HCT116 (cell line): ENCODE measurements around the gene KDM5A. TPM values are rescaled to one million over a fixed set of nuclear protein-coding genes. Genes with fewer than 3 reads are reported as not detected.

ENCODE experiments used
- ATAC-seq: fragments of 200-7000 bp; cut with Tn5 transposase; 2 replicates; pipeline ENCODE4 v1.9.1; 2020; ENCODE audit warnings: mild to moderate bottlenecking, moderate library complexity
- BruUV-seq: library from RNA; stranded (reverse); fragments of 400-500 nt; replicated peaks from 2 replicates; lab custom pipeline; 2021; lab: Mats Ljungman, UMichigan
- CTCF ChIA-PET: fragments of 300-600 bp; sonication (Branson Sonifier 250); formaldehyde crosslinking; loops from one replicate; lab custom pipeline; 2021; ENCODE audit warnings: antibody characterized with exemption; lab: Charles Lee
- POLR2A ChIA-PET: fragments of 300-600, 350-600 bp; sonication (Branson Sonifier 250); formaldehyde crosslinking; loops from one replicate; lab custom pipeline; 2021; ENCODE audit warnings: antibody characterized with exemption; lab: Charles Lee
- RAD21 ChIA-PET, 2 experiments: fragments of 300-600 bp; sonication (Branson Sonifier 250); formaldehyde crosslinking; loops; one replicate each; lab custom pipeline; 2023; ENCODE audit warnings: low total read pairs in 2 of 2; ENCODE audit not compliant: uncharacterized antibody in 2 of 2, unreplicated experiment in 2 of 2, low non-redundant PET in 1 of 2; lab: Charles Lee
- DNase-seq: peaks from one replicate; pipeline ENCODE4 v3.0.0-alpha.2; 2010; ENCODE audit warnings: low read depth, low spot score
- H2AFZ ChIP-seq: fragments of 200-600 bp; shearing (Covaris generic), sonication (generic); 2 replicates; pipeline ENCODE4 v1.6.1; 2017; ENCODE audit warnings: low read depth, mixed run types, mixed read lengths, antibody characterized with exemption, low read length; ENCODE audit not compliant: poor library complexity, severe bottlenecking
- H3K27ac ChIP-seq: 2 replicates; pipeline ENCODE4 v1.5.1; 2012; ENCODE audit warnings: low read depth, low read length
- H3K27me3 ChIP-seq: fragments of 200-600 bp; sonication (generic); 2 replicates; pipeline ENCODE4 v1.6.1; 2016; ENCODE audit warnings: mixed run types, low read length, mixed read lengths; ENCODE audit not compliant: insufficient read depth
- H3K36me3 ChIP-seq, 2 experiments: fragments of 200-500 bp in 1 of 2; fragments of 200-600 bp in 1 of 2; sonication (Bioruptor generic) in 1 of 2; sonication (generic) in 1 of 2; 2 replicates each; pipeline versions ENCODE4 v1.5.1 to v1.6.1; 2014 to 2016; ENCODE audit warnings: low read length in 2 of 2, inconsistent platforms in 1 of 2, mixed read lengths in 1 of 2, mixed run types in 1 of 2; ENCODE audit not compliant: insufficient read depth in 2 of 2, control insufficient read depth in 1 of 2
- H3K4me1 ChIP-seq, 2 experiments: fragments of 200-600 bp in 1 of 2; sonication (generic) in 1 of 2; 2 replicates each; pipeline versions ENCODE4 v1.5.1 to v1.6.1; 2012 to 2017; ENCODE audit warnings: low read length in 2 of 2, inconsistent platforms in 1 of 2, mild to moderate bottlenecking in 1 of 2, mixed read lengths in 1 of 2, mixed run types in 1 of 2, moderate library complexity in 1 of 2; ENCODE audit not compliant: insufficient read depth in 2 of 2, control insufficient read depth in 1 of 2
- H3K4me2 ChIP-seq: fragments of 200-600 bp; sonication (generic); 2 replicates; pipeline ENCODE4 v1.6.1; 2017; ENCODE audit warnings: mixed run types, low read length, mixed read lengths
- H3K4me3 ChIP-seq, 2 experiments: fragments of 200-600 bp in 1 of 2; sonication (generic) in 1 of 2; replicated peaks in 1 of 2; 2 replicates each; pipeline ENCODE4 v1.5.1; 2011 to 2016; ENCODE audit warnings: low read length in 2 of 2, control low read depth in 1 of 2, low read depth in 1 of 2, mild to moderate bottlenecking in 1 of 2, mixed read lengths in 1 of 2, mixed run types in 1 of 2
- H3K79me2 ChIP-seq: fragments of 200-600 bp; sonication (generic); 2 replicates; pipeline ENCODE4 v1.6.1; 2017; ENCODE audit warnings: mild to moderate bottlenecking, mixed run types, low read length, moderate library complexity, mixed read lengths; ENCODE audit not compliant: insufficient read depth
- H3K9ac ChIP-seq: fragments of 200-600 bp; sonication (generic); 2 replicates; pipeline ENCODE4 v1.6.1; 2016; ENCODE audit warnings: low read length, mixed read lengths
- H3K9me2 ChIP-seq: fragments of 200-600 bp; sonication (generic), shearing (Covaris generic); 2 replicates; pipeline ENCODE4 v1.6.1; 2017; ENCODE audit warnings: mixed run types, mild to moderate bottlenecking, moderate library complexity; ENCODE audit not compliant: insufficient read depth
- H3K9me3 ChIP-seq, 2 experiments: fragments of 200-500 bp in 1 of 2; fragments of 200-600 bp in 1 of 2; sonication (Bioruptor generic) in 1 of 2; sonication (generic) in 1 of 2; 2 replicates each; pipeline ENCODE4 v1.6.1; 2014 to 2017; ENCODE audit warnings: low read length in 2 of 2, mixed read lengths in 2 of 2, inconsistent platforms in 1 of 2, low read depth in 1 of 2, mild to moderate bottlenecking in 1 of 2, mixed run types in 1 of 2, moderate library complexity in 1 of 2; ENCODE audit not compliant: control insufficient read depth in 1 of 2, insufficient read depth in 1 of 2
- H4K20me1 ChIP-seq: fragments of 200-600 bp; sonication (generic), shearing (Covaris generic); 2 replicates; pipeline ENCODE4 v1.6.1; 2017; ENCODE audit warnings: mixed run types, mild to moderate bottlenecking, moderate library complexity; ENCODE audit not compliant: insufficient read depth
- EZH2phosphoT487 ChIP-seq: fragments of 200-600 bp; IDR thresholded peaks from 2 replicates; pipeline ENCODE4 v1.6.1; 2018; ENCODE audit warnings: antibody characterized with exemption, borderline replicate concordance
- POLR2AphosphoS5 ChIP-seq: IDR thresholded peaks from 2 replicates; pipeline ENCODE4 v1.6.1; 2011; ENCODE audit warnings: mild to moderate bottlenecking, low read depth, low read length, moderate library complexity
- RAD21 ChIP-seq: IDR thresholded peaks from 2 replicates; pipeline ENCODE4 v1.6.1; 2012; ENCODE audit warnings: low read depth, mild to moderate bottlenecking
- ZFX ChIP-seq: fragments of 450-650 bp; IDR thresholded peaks from 2 replicates; pipeline ENCODE4 v1.6.1; 2017
- ZNF274 ChIP-seq: fragments of 200-500 bp; sonication (Bioruptor generic); IDR thresholded peaks from 2 replicates; pipeline ENCODE4 v1.6.1; 2014; ENCODE audit warnings: mild to moderate bottlenecking, low read depth, low read length, inconsistent platforms
- intact Hi-C: fragments of 100-400 bp; cut with micrococcal nuclease; formaldehyde crosslinking; loops from 2 replicates; pipeline ENCODE4 v1.10.0; 2022
- total RNA-seq: library from RNA; stranded (reverse); gene quantifications from one replicate; pipeline ENCODE4 v1.2.1, GENCODE V29; 2021; ENCODE audit not compliant: unreplicated experiment

The KDM5A gene
- total RNA-seq, 1 experiment from 2014 or later = 49.0 TPM

GRCh38 chr12:388541-389141 is 479 bp downstream of the KDM5A start:
- Histone ChIP-seq H3K4me3 (peak overlapping the region; percentile 82 to 98), H2AFZ (peak overlapping the region; percentile 72), H3K9ac (peak overlapping the region; percentile 89), H3K79me2 (peaks cover 54% of the 10 kb centered on the region), H4K20me1 (no peaks in the 10 kb centered on the region), H3K27me3 (no peaks in the 10 kb centered on the region), H3K4me1 (peaks cover 12 to 21% of the 10 kb centered on the region in 2 experiments; a peak in 3 of 4 replicates), H3K27ac (peak overlapping the region; percentile 86), H3K9me2 (no peaks in the 10 kb centered on the region), H3K36me3 (peaks cover 6 to 9% of the 10 kb centered on the region in 2 experiments), H3K4me2 (peak overlapping the region; percentile 94), H3K9me3 (no peaks in the 10 kb centered on the region)
- DNase-seq (no peak), ATAC-seq (peak; percentile 40)
- TSS peak; percentile 71 for BruUV-seq
- TF ChIP-seq EZH2phosphoT487 (no peak), ZFX (peak; percentile 50; the same call in 1 of the 2 replicates), POLR2AphosphoS5 (no peak), RAD21 (no peak)
- ChIA-PET RAD21 (no interaction called here), POLR2A (interaction anchor here (1.4 kb wide), 1 partner anchor 13 kb away, joined by 11 read pairs; the partner anchor contains the start of gene CCDC77), CTCF (no interaction called here)
- intact Hi-C loops = no loop called here

- Histone ChIP-seq H3K9me3 (no peaks in the 10 kb centered on the region), H4K20me1 (no peaks in the 10 kb centered on the region), H3K27me3 (no peaks in the 10 kb centered on the region), H3K4me1 (peaks cover 12 to 21% of the 10 kb centered on the region in 2 experiments; a peak in 3 of 4 replicates), H3K79me2 (peaks cover 60% of the 10 kb centered on the region), H3K4me3 (peak overlapping the region; percentile 82 to 98), H3K9ac (peak overlapping the region; percentile 89), H3K27ac (peak overlapping the region; percentile 86; the same call in 1 of the 2 replicates), H3K36me3 (peaks cover 6 to 15% of the 10 kb centered on the region in 2 experiments), H3K4me2 (peak overlapping the region; percentile 94), H2AFZ (no peak overlapping the region), H3K9me2 (no peaks in the 10 kb centered on the region)
- intact Hi-C loops = no loop called here
- ChIA-PET RAD21 (no interaction called here), POLR2A (no interaction called here), CTCF (no interaction called here)
- DNase-seq (no peak), ATAC-seq (no peak)
- no TSS peak for BruUV-seq
- no peak for TF ChIP-seq ZNF274
Observed at GRCh38 chr12:388012-388411, 1.1 kb downstream of the KDM5A start.
